ENCODE measurements around the gene GFAP.
A peak's percentile ranks its signal among the peaks of the same experiment; 100 is the strongest.

GFAP gene

DNA sequence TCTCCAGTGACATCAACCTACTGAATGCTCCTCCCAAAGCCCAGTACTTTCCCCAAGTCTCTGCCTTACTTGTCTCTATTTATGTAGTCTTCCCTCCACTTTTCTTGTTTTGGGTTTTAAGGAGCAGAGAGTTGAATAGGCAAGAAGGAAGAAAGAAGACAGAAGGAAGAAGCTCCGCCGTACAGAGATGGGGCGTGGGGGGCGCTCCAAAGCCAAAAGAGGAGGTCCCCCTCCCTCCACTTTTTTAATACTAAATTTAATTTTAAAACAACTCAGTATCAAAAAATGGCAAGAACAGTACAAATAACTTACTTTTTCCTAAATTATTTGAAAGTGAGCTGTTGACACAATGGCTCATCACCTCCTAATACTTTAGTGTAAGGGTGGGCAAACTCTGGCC is 20.7 kb downstream of the GFAP start:
- no peak for DNase-seq

- DNase-seq: no peak
These were observed 23.1 kb downstream of the GFAP start for GRCh38 chr17:44892250-44892649.

GRCh38 chr17:44889003-44889402 is 26.3 kb downstream of the GFAP start:
- no peak for DNase-seq

DNA sequence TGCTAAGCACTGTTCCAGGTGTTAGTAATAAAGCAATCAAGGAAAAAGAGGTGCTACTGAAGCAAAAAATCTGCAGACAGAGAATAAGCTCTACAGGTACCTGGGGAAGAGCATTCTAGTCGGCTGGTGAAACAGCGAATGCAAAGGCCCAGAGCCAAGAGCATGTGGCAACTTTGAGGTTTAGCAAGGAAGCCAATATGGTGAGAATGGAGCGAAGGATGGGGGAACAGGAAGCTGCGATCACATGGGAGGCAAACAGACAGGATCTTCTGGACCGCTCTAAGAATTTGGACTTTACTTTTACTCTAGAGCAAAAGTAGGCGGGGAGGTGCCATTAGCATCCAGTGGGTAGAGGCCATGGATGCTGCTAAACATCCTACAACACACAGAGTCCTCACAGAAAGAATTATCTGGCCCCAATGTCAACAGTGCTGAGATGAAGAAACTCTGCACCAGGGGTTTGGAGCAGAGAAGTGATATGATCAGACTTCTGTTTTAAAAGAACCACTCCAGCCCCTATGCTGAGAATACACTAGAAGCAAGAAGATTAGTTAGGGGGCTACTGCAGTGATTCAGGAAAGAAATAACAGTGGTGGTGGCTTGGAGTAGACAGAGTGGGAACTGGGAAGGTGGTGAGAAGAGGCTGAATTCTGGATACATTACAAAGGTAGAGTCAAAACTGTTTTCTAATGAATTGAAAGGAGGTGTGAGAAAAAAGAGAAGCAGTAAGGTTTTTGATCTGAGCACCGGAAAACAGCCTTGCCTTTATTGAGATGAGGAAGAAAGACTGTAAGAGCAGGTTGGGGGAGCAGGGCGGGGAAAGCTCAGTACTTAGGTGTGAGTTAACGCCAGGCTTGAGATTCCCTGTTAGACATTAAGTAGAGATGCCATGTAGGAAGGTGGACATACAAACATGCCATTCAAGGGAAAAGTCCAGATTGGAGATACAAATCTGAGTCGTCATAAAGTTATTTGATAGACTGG is 27.0 kb downstream of the GFAP start:
- no peak for DNase-seq

- no peak for DNase-seq
These were observed 28.3 kb downstream of the GFAP start for GRCh38 chr17:44887016-44887415.

DNA sequence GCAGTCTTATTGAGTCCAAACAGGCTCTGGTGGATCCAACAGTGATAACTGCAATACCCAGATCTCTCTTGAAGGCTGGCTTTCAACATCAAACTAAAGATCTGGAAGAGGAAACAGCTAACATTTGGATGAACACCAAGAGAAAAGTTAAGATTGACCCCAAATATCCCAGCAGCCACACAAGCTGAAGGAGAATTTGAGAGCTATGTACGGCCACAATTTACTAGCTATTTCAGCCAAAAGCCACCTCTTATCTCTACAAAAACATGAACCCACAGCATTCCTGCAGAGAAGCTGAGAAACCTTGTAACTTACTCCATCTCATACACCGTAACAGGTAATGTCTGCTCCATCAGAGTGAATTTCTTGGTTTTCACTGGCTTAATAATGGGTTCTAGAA is 30.4 kb downstream of the GFAP start:
- DNase-seq: no peak

DNA sequence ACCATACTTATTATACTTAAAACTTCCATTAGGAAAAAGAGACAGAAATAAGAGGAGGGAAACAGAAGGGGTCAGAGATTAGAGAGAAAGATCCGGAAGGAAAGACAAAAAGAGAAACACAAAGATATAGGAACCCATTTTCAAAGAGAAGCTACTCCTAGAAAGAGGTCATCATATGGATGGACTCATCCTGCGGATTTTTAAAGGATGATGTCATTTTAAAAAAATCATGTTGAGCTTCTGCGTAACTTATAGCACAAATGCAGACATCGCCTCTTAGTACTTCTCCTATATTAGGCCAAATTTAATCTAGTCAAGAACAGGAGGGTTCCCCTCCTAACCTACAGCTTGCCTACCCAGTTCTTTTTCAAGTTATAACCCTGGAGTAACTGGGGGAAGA is 34.2 kb downstream of the GFAP start:
- no peak for DNase-seq

DNA sequence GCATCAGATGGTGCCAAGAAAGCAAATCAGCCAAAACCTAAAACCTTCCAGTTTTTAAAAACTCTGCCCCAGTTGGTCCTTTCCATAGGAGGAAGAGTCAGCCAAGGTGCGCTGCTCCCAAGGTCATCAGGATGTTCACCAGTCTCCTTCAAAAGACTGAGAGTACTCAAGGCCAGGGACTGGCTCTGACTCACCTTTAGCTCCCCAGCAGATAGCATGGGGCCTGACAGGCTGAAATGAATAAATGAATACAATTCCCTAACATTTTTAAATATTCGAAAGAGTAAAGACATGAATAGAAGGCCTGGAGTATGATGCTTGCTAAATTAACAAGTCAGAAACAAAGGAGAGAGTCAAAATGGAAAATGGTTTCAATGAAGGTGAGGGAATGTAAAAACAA is 35.2 kb downstream of the GFAP start:
- no peak for DNase-seq

- DNase-seq: no peak
These were observed 35.9 kb downstream of the GFAP start for GRCh38 chr17:44879376-44879775.

- peak; percentile 62 for DNase-seq
These were observed 36.6 kb downstream of the GFAP start for GRCh38 chr17:44878627-44879221.

DNA sequence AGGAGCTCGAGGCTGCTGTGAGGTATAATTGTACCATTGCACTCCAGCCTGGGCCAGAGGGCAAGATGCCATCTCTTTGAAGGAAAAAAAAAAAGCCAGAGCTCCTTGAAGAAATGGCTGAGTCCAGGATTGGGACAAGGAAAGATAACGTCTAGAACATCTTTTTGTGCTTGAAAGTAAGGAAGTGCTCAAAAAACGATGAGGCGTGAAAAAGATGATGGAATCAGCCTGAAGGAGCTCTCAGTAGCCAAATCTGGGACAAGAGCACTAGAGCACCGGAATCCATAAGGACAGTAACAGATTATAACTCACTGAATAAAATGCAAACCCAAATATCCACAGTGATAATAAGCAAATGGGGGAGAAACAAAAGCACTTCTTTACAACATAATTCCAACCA is 38.2 kb downstream of the GFAP start:
- no peak for DNase-seq

GRCh38 chr17:44875761-44876160 is 39.5 kb downstream of the GFAP start:
- no peak for DNase-seq

- DNase-seq: no peak
These were observed 43.0 kb downstream of the GFAP start for GRCh38 chr17:44872131-44872768.

DNA sequence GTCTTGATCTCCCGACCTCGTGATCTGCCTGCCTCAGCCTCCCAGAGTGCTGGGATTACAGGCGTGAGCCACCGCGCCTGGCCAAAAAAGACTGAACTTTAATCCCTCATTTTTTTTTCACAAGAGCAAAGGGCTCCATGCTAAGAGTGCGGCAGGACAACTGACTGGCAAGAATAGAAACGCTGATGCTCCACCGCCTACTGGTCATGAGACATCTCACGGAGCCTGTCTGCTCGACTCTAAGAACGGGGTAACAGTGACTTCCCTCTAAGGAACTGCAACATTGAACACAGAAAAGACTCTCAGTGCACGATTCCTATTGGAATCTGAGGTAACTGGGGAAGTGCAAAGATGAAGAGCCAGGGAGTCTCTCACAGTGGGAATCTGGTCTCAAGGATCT is 43.7 kb downstream of the GFAP start:
- DNase-seq: no peak

GRCh38 chr17:44867841-44868240 is 47.5 kb downstream of the GFAP start:
- no peak for DNase-seq

DNA sequence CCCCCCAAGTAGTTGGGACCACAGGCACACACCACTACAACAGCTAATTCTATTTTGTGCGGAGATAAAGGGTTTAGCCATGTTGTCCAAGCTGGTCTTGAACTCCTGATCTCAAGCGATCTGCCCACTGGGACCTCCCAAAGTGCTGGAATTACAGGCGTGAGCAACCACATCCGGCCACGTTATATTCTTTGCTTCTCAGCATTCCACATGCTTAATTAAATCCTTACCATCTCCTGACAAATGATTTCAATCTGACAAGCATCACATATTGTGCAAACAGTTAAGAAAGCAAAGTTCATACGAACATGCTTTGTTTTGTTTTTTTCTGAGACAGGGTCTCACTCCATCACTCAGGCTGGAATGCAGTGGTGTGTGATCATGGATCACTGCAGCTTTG is 49.4 kb downstream of the GFAP start:
- no peak for DNase-seq

DNA sequence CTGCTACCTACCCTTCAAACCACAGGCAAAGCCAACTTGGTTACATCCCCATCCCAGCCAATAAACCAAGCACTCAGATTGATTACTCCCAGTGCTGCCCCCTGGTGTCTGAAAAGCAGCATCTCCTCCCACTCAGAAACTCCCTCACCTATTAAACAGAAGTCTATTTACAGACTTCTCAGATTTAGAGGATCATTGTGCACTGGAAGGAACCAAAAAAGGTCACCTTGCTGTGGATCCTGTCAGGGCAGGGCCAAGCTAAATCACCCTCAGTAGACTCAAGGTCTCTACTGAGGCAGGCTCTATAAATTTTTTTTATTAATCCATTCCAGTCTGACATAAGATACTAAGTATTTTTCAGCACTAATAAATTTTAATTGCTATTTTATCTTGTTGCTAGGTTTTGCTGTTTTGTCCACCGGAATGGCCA is 50.1 kb downstream of the GFAP start:
- peak; percentile 75 for DNase-seq

DNA sequence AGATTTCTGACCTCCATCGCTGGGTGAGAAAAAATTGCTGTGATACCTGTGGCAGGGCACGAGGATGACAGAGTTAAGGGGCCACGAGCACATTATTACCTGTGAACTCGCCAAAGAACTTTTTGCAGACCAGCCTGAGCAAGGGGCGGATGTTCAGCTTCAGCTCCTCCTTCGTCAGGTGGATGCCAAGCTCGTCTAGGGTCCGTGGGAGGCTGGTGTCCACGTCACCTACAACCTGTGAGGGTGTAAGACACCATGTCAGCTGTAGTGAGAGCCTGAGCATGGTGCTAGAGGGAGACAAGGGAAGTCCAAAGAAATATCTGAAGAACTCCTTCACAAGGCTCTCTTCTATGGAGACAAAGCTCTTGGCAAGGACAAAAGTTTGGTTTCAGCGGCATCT is 50.5 kb downstream of the GFAP start:
- DNase-seq: no peak

DNA sequence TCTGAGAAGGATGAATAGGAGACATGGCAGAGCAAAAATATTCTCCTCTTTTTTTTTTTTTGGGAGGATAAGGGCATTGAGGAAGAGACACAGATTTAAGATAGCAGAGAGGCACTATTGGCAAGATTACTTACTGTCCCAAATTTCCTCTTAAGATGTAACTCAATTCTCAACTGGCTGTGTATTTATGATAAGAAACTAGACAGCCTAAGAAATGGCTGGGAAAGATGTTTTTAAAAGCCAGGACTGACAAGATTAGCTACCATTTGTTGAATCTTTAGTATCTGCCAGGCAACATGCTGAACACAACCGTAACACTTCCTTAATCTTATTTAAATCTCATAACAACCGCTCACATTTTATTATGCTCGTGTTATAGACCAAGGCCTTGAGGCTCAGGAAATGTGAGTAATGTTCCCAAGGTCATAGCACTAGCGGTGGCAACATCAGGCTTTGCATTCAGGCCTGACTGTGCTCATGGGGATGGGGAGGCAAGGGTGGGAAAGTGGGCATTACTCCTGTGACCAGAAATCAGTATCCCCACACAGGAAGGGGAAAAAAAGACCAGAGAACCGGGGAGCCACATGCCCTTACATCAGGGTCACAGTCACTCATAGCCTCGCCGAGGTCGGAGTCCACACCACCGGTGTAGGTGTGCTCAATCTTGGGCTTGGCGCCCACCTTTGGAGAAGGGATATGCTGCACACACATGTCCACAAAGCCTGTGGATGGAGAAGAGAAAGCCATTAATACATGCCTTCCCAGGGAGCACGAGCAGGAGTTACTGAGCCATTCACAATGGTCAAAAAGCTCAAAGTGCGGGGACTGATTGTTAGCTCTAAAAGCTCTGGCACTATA is 52.0 kb downstream of the GFAP start:
- DNase-seq: no peak

DNA sequence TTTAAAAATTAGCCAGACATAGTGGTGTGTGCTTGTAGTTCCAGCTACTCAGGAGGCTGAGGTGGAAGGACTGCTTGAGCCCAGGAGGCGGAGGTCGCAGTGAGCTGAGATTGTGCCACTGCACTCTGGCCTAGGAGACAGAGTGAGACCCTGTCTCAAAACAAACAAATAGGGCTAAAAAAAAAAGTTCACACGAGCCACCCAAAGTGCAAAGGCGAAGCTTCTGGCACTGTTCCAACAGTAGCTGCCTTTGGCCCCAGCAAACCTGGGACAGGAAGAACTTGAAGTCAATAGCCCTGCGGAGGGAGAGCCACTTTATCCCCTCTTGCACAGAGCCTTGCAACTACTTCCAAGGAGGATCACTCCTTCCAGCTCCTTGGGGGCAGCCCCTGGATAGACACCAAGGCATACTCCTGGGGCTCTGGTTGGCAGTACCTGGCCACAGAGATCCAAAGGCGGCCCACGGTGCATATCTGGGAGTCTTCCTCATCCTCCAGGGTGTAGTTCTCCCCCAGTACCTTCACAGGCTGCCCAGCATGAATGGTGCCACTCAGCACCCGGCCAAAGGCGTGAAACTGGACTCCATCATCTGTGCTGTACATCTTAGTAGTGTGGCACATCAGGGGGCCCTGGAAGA is 52.9 kb downstream of the GFAP start:
- no peak for DNase-seq

- no peak for DNase-seq
These were observed 55.6 kb downstream of the GFAP start for GRCh38 chr17:44859701-44860100.

DNA sequence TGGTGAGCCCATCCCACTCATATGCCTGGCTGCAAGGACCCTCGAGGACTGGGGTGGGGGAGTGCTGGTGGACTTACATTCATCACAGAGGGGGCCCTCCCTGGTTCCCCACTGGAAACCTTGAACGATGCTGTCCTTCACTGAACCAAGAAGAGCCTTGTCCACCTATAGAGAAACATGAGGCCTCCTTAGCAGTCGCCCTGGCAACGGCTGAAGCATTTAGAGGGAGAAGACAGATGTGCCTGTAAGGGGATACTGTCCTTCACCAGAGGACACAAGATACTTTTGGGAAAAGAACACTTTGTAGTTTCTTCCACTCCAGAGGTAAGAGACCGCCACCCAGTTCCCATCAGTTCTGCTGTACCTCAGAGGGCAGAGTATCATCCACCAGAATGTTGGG is 61.1 kb downstream of the GFAP start:
- DNase-seq: no peak
